HCT116 (cell line): ENCODE results near the gene PLP2. TPM values are rescaled to one million over a fixed set of nuclear protein-coding genes. Genes with fewer than 3 reads are reported as not detected.

Experiments used
- ATAC-seq: fragments of 200-7000 bp; cut with Tn5 transposase; 2 replicates; pipeline ENCODE4 v1.9.1; 2020; ENCODE audit warnings: mild to moderate bottlenecking, moderate library complexity
- BruUV-seq: library from RNA; stranded (reverse); fragments of 400-500 nt; replicated peaks from 2 replicates; lab custom pipeline; 2021; lab: Mats Ljungman, UMichigan
- CTCF ChIA-PET: fragments of 300-600 bp; sonication (Branson Sonifier 250); formaldehyde crosslinking; loops from one replicate; lab custom pipeline; 2021; ENCODE audit warnings: antibody characterized with exemption; lab: Charles Lee
- POLR2A ChIA-PET: fragments of 300-600, 350-600 bp; sonication (Branson Sonifier 250); formaldehyde crosslinking; loops from one replicate; lab custom pipeline; 2021; ENCODE audit warnings: antibody characterized with exemption; lab: Charles Lee
- RAD21 ChIA-PET, 2 experiments: fragments of 300-600 bp; sonication (Branson Sonifier 250); formaldehyde crosslinking; loops; one replicate each; lab custom pipeline; 2023; ENCODE audit warnings: low total read pairs in 2 of 2; ENCODE audit not compliant: uncharacterized antibody in 2 of 2, unreplicated experiment in 2 of 2, low non-redundant PET in 1 of 2; lab: Charles Lee
- DNase-seq: peaks from one replicate; pipeline ENCODE4 v3.0.0-alpha.2; 2010; ENCODE audit warnings: low read depth, low spot score
- H2AFZ ChIP-seq: fragments of 200-600 bp; shearing (Covaris generic), sonication (generic); 2 replicates; pipeline ENCODE4 v1.6.1; 2017; ENCODE audit warnings: low read depth, mixed run types, mixed read lengths, antibody characterized with exemption, low read length; ENCODE audit not compliant: poor library complexity, severe bottlenecking
- H3K27ac ChIP-seq: 2 replicates; pipeline ENCODE4 v1.5.1; 2012; ENCODE audit warnings: low read depth, low read length
- H3K27me3 ChIP-seq: fragments of 200-600 bp; sonication (generic); 2 replicates; pipeline ENCODE4 v1.6.1; 2016; ENCODE audit warnings: mixed run types, low read length, mixed read lengths; ENCODE audit not compliant: insufficient read depth
- H3K36me3 ChIP-seq, 2 experiments: fragments of 200-500 bp in 1 of 2; fragments of 200-600 bp in 1 of 2; sonication (Bioruptor generic) in 1 of 2; sonication (generic) in 1 of 2; 2 replicates each; pipeline versions ENCODE4 v1.5.1 to v1.6.1; 2014 to 2016; ENCODE audit warnings: low read length in 2 of 2, inconsistent platforms in 1 of 2, mixed read lengths in 1 of 2, mixed run types in 1 of 2; ENCODE audit not compliant: insufficient read depth in 2 of 2, control insufficient read depth in 1 of 2
- H3K4me1 ChIP-seq, 2 experiments: fragments of 200-600 bp in 1 of 2; sonication (generic) in 1 of 2; 2 replicates each; pipeline versions ENCODE4 v1.5.1 to v1.6.1; 2012 to 2017; ENCODE audit warnings: low read length in 2 of 2, inconsistent platforms in 1 of 2, mild to moderate bottlenecking in 1 of 2, mixed read lengths in 1 of 2, mixed run types in 1 of 2, moderate library complexity in 1 of 2; ENCODE audit not compliant: insufficient read depth in 2 of 2, control insufficient read depth in 1 of 2
- H3K4me2 ChIP-seq: fragments of 200-600 bp; sonication (generic); 2 replicates; pipeline ENCODE4 v1.6.1; 2017; ENCODE audit warnings: mixed run types, low read length, mixed read lengths
- H3K4me3 ChIP-seq, 2 experiments: fragments of 200-600 bp in 1 of 2; sonication (generic) in 1 of 2; replicated peaks in 1 of 2; 2 replicates each; pipeline ENCODE4 v1.5.1; 2011 to 2016; ENCODE audit warnings: low read length in 2 of 2, control low read depth in 1 of 2, low read depth in 1 of 2, mild to moderate bottlenecking in 1 of 2, mixed read lengths in 1 of 2, mixed run types in 1 of 2
- H3K79me2 ChIP-seq: fragments of 200-600 bp; sonication (generic); 2 replicates; pipeline ENCODE4 v1.6.1; 2017; ENCODE audit warnings: mild to moderate bottlenecking, mixed run types, low read length, moderate library complexity, mixed read lengths; ENCODE audit not compliant: insufficient read depth
- H3K9ac ChIP-seq: fragments of 200-600 bp; sonication (generic); 2 replicates; pipeline ENCODE4 v1.6.1; 2016; ENCODE audit warnings: low read length, mixed read lengths
- H3K9me2 ChIP-seq: fragments of 200-600 bp; sonication (generic), shearing (Covaris generic); 2 replicates; pipeline ENCODE4 v1.6.1; 2017; ENCODE audit warnings: mixed run types, mild to moderate bottlenecking, moderate library complexity; ENCODE audit not compliant: insufficient read depth
- H3K9me3 ChIP-seq, 2 experiments: fragments of 200-500 bp in 1 of 2; fragments of 200-600 bp in 1 of 2; sonication (Bioruptor generic) in 1 of 2; sonication (generic) in 1 of 2; 2 replicates each; pipeline ENCODE4 v1.6.1; 2014 to 2017; ENCODE audit warnings: low read length in 2 of 2, mixed read lengths in 2 of 2, inconsistent platforms in 1 of 2, low read depth in 1 of 2, mild to moderate bottlenecking in 1 of 2, mixed run types in 1 of 2, moderate library complexity in 1 of 2; ENCODE audit not compliant: control insufficient read depth in 1 of 2, insufficient read depth in 1 of 2
- H4K20me1 ChIP-seq: fragments of 200-600 bp; sonication (generic), shearing (Covaris generic); 2 replicates; pipeline ENCODE4 v1.6.1; 2017; ENCODE audit warnings: mixed run types, mild to moderate bottlenecking, moderate library complexity; ENCODE audit not compliant: insufficient read depth
- CBX3 ChIP-seq: IDR thresholded peaks from 2 replicates; pipeline ENCODE4 v1.6.1; 2012; ENCODE audit warnings: low read depth
- EGR1 ChIP-seq: IDR thresholded peaks from 2 replicates; pipeline ENCODE4 v1.6.1; 2012; ENCODE audit warnings: low read depth
- EZH2phosphoT487 ChIP-seq: fragments of 200-600 bp; IDR thresholded peaks from 2 replicates; pipeline ENCODE4 v1.6.1; 2018; ENCODE audit warnings: antibody characterized with exemption, borderline replicate concordance
- FOSL1 ChIP-seq: IDR thresholded peaks from 2 replicates; pipeline ENCODE4 v1.6.1; 2012; ENCODE audit warnings: low read depth
- POLR2A ChIP-seq: IDR thresholded peaks from 2 replicates; pipeline ENCODE4 v1.7.0; 2011; ENCODE audit warnings: borderline replicate concordance; ENCODE audit not compliant: insufficient read depth, insufficient read length; ENCODE audit errors: extremely low read depth
- POLR2AphosphoS5 ChIP-seq: IDR thresholded peaks from 2 replicates; pipeline ENCODE4 v1.6.1; 2011; ENCODE audit warnings: mild to moderate bottlenecking, low read depth, low read length, moderate library complexity
- SIN3A ChIP-seq: IDR thresholded peaks from 2 replicates; pipeline ENCODE4 v1.6.1; 2012; ENCODE audit warnings: low read depth
- TCF7L2 ChIP-seq: IDR thresholded peaks from 2 replicates; pipeline ENCODE4 v1.7.0; 2011; ENCODE audit warnings: borderline replicate concordance, inconsistent platforms; ENCODE audit not compliant: insufficient read depth, insufficient read length; ENCODE audit errors: extremely low read depth
- ZFX ChIP-seq: fragments of 450-650 bp; IDR thresholded peaks from 2 replicates; pipeline ENCODE4 v1.6.1; 2017
- intact Hi-C: fragments of 100-400 bp; cut with micrococcal nuclease; formaldehyde crosslinking; loops from 2 replicates; pipeline ENCODE4 v1.10.0; 2022
- total RNA-seq: library from RNA; stranded (reverse); gene quantifications from one replicate; pipeline ENCODE4 v1.2.1, GENCODE V29; 2021; ENCODE audit not compliant: unreplicated experiment
- TF ChIP-seq, protein P1 (sequence below): IDR thresholded peaks from 2 replicates; pipeline ENCODE4 v1.6.1; 2012
- TF ChIP-seq, protein P2 (sequence below): IDR thresholded peaks from 2 replicates; pipeline ENCODE4 v1.6.1; 2011; ENCODE audit warnings: mild to moderate bottlenecking, low read length, moderate library complexity; ENCODE audit not compliant: insufficient replicate concordance; ENCODE audit errors: extremely low read depth
- TF ChIP-seq, protein P3 (sequence below), 3 experiments: fragments of 200-600 bp in 1 of 3; sonication (generic) in 1 of 3; IDR thresholded peaks in 2 of 3; conservative IDR thresholded peaks in 1 of 3; 2 replicates each; pipeline ENCODE4 v1.5.1; 2012 to 2017; ENCODE audit warnings: low read depth in 2 of 3, low read length in 2 of 3, antibody characterized with exemption in 1 of 3, borderline replicate concordance in 1 of 3, control low read depth in 1 of 3, mild to moderate bottlenecking in 1 of 3, mixed read lengths in 1 of 3, mixed run types in 1 of 3, moderate library complexity in 1 of 3; ENCODE audit not compliant: insufficient read depth in 1 of 3

PLP2 gene
- total RNA-seq, 1 experiment from 2014 or later = 207 TPM

DNA sequence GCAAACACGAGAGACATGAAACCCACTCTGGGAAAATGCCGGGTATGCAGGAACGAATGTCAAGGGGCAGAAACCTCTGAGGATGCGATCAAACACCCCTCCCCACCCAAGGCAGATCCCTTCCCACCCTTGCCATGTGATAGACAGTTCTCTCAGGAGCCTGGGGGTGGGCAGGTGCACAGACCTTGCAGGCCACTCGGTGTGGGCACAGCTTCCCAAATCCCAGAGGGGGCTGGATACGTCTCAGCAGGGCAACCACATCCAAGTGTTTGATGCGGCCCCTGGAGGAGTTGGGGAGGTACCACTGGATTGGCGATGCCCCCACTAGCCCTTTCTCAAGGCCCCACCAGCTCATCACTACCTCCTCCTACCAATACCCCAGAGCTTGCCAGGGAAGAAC lies 38.7 kb downstream of the PLP2 start:
- RAD21 ChIA-PET = no interaction called here
- no peak overlapping the region for H3K4me3 ChIP-seq
- BruUV-seq = no TSS peak
- H3K9me2 ChIP-seq = no peaks in the 10 kb centered on the region
- no peaks in the 10 kb centered on the region for H3K79me2 ChIP-seq
- H3K27me3 ChIP-seq = no peaks in the 10 kb centered on the region
- H3K27ac ChIP-seq = no peak overlapping the region
- no peaks in the 10 kb centered on the region for H3K4me1 ChIP-seq
- H2AFZ ChIP-seq = no peak overlapping the region
- H3K4me2 ChIP-seq = no peak overlapping the region
- no peak overlapping the region for H3K9ac ChIP-seq
- no peaks in the 10 kb centered on the region for H3K9me3 ChIP-seq
- CTCF ChIA-PET = no interaction called here
- no peaks in the 10 kb centered on the region for H3K36me3 ChIP-seq
- H4K20me1 ChIP-seq = no peaks in the 10 kb centered on the region
- intact Hi-C loops = no loop called here
- TF ChIP-seq, protein P1, sequence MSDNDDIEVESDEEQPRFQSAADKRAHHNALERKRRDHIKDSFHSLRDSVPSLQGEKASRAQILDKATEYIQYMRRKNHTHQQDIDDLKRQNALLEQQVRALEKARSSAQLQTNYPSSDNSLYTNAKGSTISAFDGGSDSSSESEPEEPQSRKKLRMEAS = no peak
- TF ChIP-seq TCF7L2 (no peak), POLR2AphosphoS5 (no peak), POLR2A (no peak), CBX3 (no peak), FOSL1 (no peak), SIN3A (no peak), EZH2phosphoT487 (no peak), ZFX (no peak), EGR1 (no peak)
- TF ChIP-seq, protein P2, sequence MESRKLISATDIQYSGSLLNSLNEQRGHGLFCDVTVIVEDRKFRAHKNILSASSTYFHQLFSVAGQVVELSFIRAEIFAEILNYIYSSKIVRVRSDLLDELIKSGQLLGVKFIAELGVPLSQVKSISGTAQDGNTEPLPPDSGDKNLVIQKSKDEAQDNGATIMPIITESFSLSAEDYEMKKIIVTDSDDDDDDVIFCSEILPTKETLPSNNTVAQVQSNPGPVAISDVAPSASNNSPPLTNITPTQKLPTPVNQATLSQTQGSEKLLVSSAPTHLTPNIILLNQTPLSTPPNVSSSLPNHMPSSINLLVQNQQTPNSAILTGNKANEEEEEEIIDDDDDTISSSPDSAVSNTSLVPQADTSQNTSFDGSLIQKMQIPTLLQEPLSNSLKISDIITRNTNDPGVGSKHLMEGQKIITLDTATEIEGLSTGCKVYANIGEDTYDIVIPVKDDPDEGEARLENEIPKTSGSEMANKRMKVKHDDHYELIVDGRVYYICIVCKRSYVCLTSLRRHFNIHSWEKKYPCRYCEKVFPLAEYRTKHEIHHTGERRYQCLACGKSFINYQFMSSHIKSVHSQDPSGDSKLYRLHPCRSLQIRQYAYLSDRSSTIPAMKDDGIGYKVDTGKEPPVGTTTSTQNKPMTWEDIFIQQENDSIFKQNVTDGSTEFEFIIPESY = no peak
- TF ChIP-seq, protein P3, sequence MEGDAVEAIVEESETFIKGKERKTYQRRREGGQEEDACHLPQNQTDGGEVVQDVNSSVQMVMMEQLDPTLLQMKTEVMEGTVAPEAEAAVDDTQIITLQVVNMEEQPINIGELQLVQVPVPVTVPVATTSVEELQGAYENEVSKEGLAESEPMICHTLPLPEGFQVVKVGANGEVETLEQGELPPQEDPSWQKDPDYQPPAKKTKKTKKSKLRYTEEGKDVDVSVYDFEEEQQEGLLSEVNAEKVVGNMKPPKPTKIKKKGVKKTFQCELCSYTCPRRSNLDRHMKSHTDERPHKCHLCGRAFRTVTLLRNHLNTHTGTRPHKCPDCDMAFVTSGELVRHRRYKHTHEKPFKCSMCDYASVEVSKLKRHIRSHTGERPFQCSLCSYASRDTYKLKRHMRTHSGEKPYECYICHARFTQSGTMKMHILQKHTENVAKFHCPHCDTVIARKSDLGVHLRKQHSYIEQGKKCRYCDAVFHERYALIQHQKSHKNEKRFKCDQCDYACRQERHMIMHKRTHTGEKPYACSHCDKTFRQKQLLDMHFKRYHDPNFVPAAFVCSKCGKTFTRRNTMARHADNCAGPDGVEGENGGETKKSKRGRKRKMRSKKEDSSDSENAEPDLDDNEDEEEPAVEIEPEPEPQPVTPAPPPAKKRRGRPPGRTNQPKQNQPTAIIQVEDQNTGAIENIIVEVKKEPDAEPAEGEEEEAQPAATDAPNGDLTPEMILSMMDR (IDR thresholded peaks at IDR 0.05 in 2 of 3, conservative IDR thresholded peaks at IDR 0.05 in 1 of 3; ENCODE audit: borderline replicate concordance in 1 of 3, insufficient read depth in 1 of 3, low read depth in 2 of 3, low read length in 2 of 3) = no peak
- ATAC-seq = no peak
- POLR2A ChIA-PET = no interaction called here
- DNase-seq = no peak
